ENCODE results near the gene PLCH1. TPM values are rescaled to one million over a fixed set of nuclear protein-coding genes. Genes with fewer than 3 reads are reported as not detected.

PLCH1 gene
- total and polyA plus RNA-seq, 2 of the 13 experiments (the other 11 are each of a cell fraction or from before 2014, with no cell fraction given): 2.0 to 3.0 TPM

DNA sequence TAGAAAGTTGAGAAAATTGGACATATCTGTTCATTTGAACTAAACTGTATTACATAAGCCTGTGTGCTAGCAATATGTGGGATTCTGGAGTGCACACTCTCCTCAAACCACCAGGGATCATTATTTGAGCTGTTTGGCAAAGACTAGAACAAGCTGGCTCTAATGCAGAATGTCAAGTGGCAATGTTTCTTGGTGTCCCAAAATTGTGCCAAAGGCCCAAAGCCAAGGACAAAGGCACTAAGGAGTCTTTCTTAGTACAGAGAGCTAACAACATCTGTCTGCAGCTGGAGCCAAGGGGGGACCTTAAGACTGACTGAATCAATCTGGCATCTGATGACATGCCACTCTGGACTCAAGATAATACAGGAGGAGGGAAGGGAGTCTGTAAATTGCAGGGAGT, 374.7 kb downstream of the PLCH1 start:
- CTCF ChIA-PET (ENCODE audit: low intra/inter-chr PET ratio, low total read pairs): no interaction called here
- intact Hi-C loops (cut with micrococcal nuclease; ENCODE audit: unreplicated experiment) (no loop called here), in situ Hi-C loops (cut with HindIII; ENCODE audit: extremely low pct_ligation_motif_present, low pct_unique_long_range_greater_than_20kb) (loop anchor here (25.0 kb wide), 1 partner anchor 592 kb away; no protein-coding TSS in a partner anchor)
- Histone ChIP-seq H3K27ac (ENCODE audit: extremely low read length, insufficient read depth, low read length) (no peak overlapping the region), H3K79me2 (ENCODE audit: insufficient read depth, low read length) (no peaks in the 10 kb centered on the region), H3K4me2 (ENCODE audit: low read depth, low read length) (no peak overlapping the region), H3K4me1 (ENCODE audit: insufficient read depth, low read length) (no peaks in the 10 kb centered on the region), H3K27me3 (ENCODE audit: control insufficient read depth in 1 of 2, insufficient read depth in 2 of 2, low read length in 2 of 2) (no peaks in the 10 kb centered on the region), H3K9me3 (ENCODE audit: low read length) (0 out of 2 replicates have a peak, but pooled peaks cover 3% of the 10 kb centered on the region), H2AFZ (ENCODE audit: low read length) (no peak overlapping the region), H3K9ac (ENCODE audit: insufficient read depth, low read depth, low read length) (no peak overlapping the region), H3K36me3 (replicated peaks in 1 of 2; ENCODE audit: control insufficient read depth in 1 of 2, insufficient read depth in 2 of 2, low read length in 2 of 2) (no peaks in the 10 kb centered on the region), H3K4me3 (replicated peaks in 1 of 3; ENCODE audit: insufficient read depth in 1 of 3, low read depth in 2 of 3, low read length in 3 of 3) (no peak overlapping the region), H4K20me1 (ENCODE audit: insufficient read depth, low read length) (no peaks in the 10 kb centered on the region)
- FAIRE-seq (no peak), DNase-seq (ENCODE audit: low spot score) (no peak), ATAC-seq (no peak)
- BruUV-seq (replicated peaks): no TSS peak
- TF ChIP-seq RAD51 (IDR thresholded peaks at IDR 0.05; ENCODE audit: borderline replicate concordance) (no peak), FOXP4 (CRISPR knock-in tag; IDR thresholded peaks at IDR 0.05) (no peak), NR2F6 (IDR thresholded peaks at IDR 0.05) (no peak), NR2F6 (CRISPR knock-in tag; IDR thresholded peaks at IDR 0.05) (no peak), ZNF331 (CRISPR knock-in tag; IDR thresholded peaks at IDR 0.05) (no peak)
- TF ChIP-seq, protein P1, sequence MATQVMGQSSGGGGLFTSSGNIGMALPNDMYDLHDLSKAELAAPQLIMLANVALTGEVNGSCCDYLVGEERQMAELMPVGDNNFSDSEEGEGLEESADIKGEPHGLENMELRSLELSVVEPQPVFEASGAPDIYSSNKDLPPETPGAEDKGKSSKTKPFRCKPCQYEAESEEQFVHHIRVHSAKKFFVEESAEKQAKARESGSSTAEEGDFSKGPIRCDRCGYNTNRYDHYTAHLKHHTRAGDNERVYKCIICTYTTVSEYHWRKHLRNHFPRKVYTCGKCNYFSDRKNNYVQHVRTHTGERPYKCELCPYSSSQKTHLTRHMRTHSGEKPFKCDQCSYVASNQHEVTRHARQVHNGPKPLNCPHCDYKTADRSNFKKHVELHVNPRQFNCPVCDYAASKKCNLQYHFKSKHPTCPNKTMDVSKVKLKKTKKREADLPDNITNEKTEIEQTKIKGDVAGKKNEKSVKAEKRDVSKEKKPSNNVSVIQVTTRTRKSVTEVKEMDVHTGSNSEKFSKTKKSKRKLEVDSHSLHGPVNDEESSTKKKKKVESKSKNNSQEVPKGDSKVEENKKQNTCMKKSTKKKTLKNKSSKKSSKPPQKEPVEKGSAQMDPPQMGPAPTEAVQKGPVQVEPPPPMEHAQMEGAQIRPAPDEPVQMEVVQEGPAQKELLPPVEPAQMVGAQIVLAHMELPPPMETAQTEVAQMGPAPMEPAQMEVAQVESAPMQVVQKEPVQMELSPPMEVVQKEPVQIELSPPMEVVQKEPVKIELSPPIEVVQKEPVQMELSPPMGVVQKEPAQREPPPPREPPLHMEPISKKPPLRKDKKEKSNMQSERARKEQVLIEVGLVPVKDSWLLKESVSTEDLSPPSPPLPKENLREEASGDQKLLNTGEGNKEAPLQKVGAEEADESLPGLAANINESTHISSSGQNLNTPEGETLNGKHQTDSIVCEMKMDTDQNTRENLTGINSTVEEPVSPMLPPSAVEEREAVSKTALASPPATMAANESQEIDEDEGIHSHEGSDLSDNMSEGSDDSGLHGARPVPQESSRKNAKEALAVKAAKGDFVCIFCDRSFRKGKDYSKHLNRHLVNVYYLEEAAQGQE (IDR thresholded peaks at IDR 0.05; ENCODE audit: borderline replicate concordance in 1 of 2, low read depth in 1 of 2, low read length in 2 of 2): no peak
- POLR2A ChIA-PET: no interaction called here

All from HepG2 (cell line).